Activated CD4-positive, alpha-beta T cell treated with anti-CD3 and anti-CD28 coated beads, Interleukin-2, amount 10 ng/mL, durations not matched to agents 7 days and 5 days (primary cell): Measurements from ENCODE around the gene ZNF611. TPM values are rescaled to one million over a fixed set of nuclear protein-coding genes. Genes with fewer than 3 reads are reported as not detected.
A peak's percentile ranks its signal among the peaks of the same experiment; 100 is the strongest.
"Not testable (repeated sequence)": the region's sequence is repeated elsewhere in the genome, so short reads cannot be mapped to it uniquely, and the experiment has no call there.

Experiments used
- CTCF ChIA-PET: fragments of 350-600 bp; sonication (Branson Sonifier 250); formaldehyde crosslinking; loops from one replicate; lab custom pipeline; 2021; ENCODE audit warnings: antibody characterized with exemption; lab: Charles Lee
- POLR2A ChIA-PET: fragments of 350-600 bp; sonication (Branson Sonifier 250); formaldehyde crosslinking; loops from one replicate; lab custom pipeline; 2021; ENCODE audit warnings: antibody characterized with exemption; lab: Charles Lee
- DNase-seq: peaks from one replicate; pipeline ENCODE4 v3.0.0-alpha.2; 2020
- H3K27ac Mint-ChIP-seq: one replicate; pipeline ENCODE4 v1.8.0; 2021; ENCODE audit warnings: mild to moderate bottlenecking, moderate library complexity, mixed read lengths
- H3K27me3 Mint-ChIP-seq: one replicate; pipeline ENCODE4 v1.8.0; 2021; ENCODE audit warnings: mixed read lengths
- H3K36me3 Mint-ChIP-seq: one replicate; pipeline ENCODE4 v1.8.0; 2021; ENCODE audit warnings: low read depth, mixed read lengths
- H3K4me1 Mint-ChIP-seq: one replicate; pipeline ENCODE4 v1.8.0; 2021; ENCODE audit warnings: mixed read lengths
- H3K4me3 Mint-ChIP-seq: one replicate; pipeline ENCODE4 v1.8.0; 2021; ENCODE audit warnings: mild to moderate bottlenecking, moderate library complexity, mixed read lengths
- H3K9me3 Mint-ChIP-seq: one replicate; pipeline ENCODE4 v1.8.0; 2021; ENCODE audit warnings: mixed read lengths
- total RNA-seq, 2 experiments: library from RNA; stranded (reverse); gene quantifications; one replicate each; pipeline ENCODE4 v1.2.3, GENCODE V29; 2021

ZNF611 gene
- total RNA-seq, 2 experiments from 2014 or later, result 30.2 to 34.9 TPM

DNA sequence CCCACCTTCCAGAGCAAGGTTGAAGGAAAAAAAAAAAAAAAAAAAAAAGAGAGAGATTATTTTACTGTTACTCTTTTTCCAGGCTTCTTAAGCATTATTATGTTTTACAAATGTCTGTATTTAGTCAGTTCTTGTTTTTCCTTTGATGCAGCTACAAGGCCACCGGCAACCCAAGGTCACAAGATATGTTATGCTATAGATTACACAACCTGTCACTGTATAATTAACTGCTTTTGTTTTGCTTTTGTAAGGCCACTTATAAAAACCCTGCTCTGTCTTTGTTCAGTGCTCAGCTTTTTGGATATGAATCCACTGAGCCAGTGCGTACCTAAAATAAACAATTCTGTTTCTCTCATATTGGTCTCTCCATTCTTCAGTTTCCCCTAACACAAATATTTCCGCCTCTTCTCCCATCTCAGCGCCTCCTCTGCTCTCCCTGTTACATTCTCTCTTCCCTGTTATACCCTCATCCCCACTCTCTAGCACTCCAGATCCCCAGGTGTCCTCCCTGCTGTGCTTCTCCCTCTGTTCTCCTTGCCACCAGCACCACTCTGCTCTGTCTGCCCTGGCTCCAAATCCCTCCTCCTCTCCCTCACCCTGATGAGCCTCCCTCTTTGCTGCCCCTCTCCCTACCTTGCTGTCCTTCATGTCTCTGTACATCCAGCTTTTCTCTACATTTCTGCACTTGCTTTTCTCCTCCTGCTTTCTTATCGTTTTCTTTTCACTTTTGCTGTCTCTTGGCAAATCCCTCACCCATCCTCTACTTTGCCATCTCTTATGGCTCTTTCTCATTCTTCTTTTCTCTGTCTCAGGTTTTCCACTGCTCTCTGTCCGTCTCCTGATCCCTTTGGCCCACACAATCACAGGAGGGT lies 45.7 kb downstream of the ZNF611 start:
- H3K9me3 Mint-ChIP-seq, POLR2A ChIA-PET, DNase-seq, H3K27me3 Mint-ChIP-seq: not testable (repeated sequence)
- H3K4me3 Mint-ChIP-seq, result peak overlapping the region; percentile 98
- H3K36me3 Mint-ChIP-seq, result peaks cover 42% of the 10 kb centered on the region
- peaks cover 35% of the 10 kb centered on the region for H3K4me1 Mint-ChIP-seq
- H3K27ac Mint-ChIP-seq, result peak overlapping the region; percentile 96
- CTCF ChIA-PET, result interaction anchor here (1.3 kb wide), 1 partner anchor 9 kb away, joined by 4 read pairs; no protein-coding TSS in a partner anchor

DNA sequence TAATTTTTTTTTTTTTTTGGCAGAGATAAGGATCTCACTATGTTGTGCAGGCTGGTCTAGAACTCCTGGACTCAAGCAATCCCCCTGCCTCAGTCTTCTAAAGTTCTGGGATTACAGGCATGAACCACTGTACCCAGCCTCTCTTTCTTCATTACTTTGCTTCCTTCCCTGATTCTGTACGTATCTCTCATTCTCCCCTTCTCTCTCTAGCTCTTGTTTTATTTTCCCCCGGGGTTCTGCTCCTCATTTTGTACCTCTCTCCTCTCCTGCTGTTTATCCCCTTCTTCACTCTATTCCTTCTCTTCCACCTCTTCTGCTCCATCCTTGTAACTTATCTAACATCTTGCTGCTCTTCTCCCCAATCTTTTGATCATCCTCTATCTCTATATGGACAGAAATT lies 46.5 kb downstream of the ZNF611 start:
- Mint-ChIP-seq H3K27ac (no peak overlapping the region), H3K27me3 (no peaks in the 10 kb centered on the region), H3K9me3 (peaks cover 8% of the 10 kb centered on the region), H3K4me3 (peak overlapping the region; percentile 98), H3K36me3 (peaks cover 48% of the 10 kb centered on the region), H3K4me1 (peaks cover 35% of the 10 kb centered on the region)
- no peak for DNase-seq
- ChIA-PET POLR2A (no interaction called here), CTCF (interaction anchor here (0.5 to 1.3 kb wide), 3 partner anchors 9 to 831 kb away, joined by 3 to 4 read pairs (median 3); no protein-coding TSS in a partner anchor)

DNA sequence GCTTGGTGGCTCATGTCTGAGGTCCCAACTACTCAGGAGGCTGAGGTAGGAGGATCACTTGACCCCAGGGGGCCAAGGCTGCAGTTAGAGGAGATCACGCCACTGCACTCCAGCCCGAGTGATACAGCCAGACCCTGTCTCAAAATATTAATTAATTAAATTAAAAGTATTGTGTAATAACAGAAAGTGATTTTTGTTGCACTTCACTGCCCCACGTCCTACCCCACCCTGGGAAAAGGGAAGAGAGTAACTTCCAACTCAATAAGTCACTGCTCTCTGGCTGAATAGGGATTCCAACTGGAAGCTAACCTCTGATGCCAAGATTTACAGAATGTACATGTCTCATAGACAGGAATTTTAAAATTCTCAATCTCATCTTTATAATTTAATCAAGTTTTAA lies 47.2 kb downstream of the ZNF611 start:
- DNase-seq, result no peak
- ChIA-PET POLR2A (no interaction called here), CTCF (interaction anchor here (0.5 to 1.3 kb wide), 3 partner anchors 8 to 831 kb away, joined by 3 to 4 read pairs (median 3); no protein-coding TSS in a partner anchor)
- Mint-ChIP-seq H3K4me3 (no peak overlapping the region), H3K36me3 (peaks cover 55% of the 10 kb centered on the region), H3K4me1 (peaks cover 35% of the 10 kb centered on the region), H3K27ac (no peak overlapping the region), H3K27me3 (no peaks in the 10 kb centered on the region), H3K9me3 (peaks cover 6% of the 10 kb centered on the region)

DNA sequence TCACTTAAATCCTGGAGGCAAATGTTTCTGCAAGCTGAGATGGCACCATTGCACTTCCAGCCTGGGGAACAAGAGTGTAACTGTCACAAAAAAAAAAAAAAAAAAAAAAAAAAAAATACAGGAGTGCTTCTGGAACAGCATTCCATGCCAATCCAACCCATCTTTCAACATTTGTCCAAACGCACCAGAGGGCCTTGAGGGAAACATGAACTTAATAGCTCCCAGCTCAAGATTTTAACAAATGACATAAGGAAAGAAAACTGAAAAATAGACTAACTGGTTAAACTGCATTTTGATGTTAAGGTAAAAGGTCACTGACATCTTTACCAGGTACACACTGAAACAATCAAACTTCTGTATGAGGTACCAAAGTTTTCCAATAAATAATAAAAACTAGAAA lies 49.0 kb downstream of the ZNF611 start:
- ChIA-PET CTCF (interaction anchor here (0.6 kb wide), 1 partner anchor 9 kb away, joined by 3 read pairs; no protein-coding TSS in a partner anchor), POLR2A (no interaction called here)
- no peak overlapping the region for H3K27ac Mint-ChIP-seq
- peaks cover 33% of the 10 kb centered on the region for H3K4me1 Mint-ChIP-seq
- no peaks in the 10 kb centered on the region for H3K27me3 Mint-ChIP-seq
- H3K9me3 Mint-ChIP-seq, result peaks cover 7% of the 10 kb centered on the region
- DNase-seq, result no peak
- H3K36me3 Mint-ChIP-seq, result peaks cover 65% of the 10 kb centered on the region
- H3K4me3 Mint-ChIP-seq, result no peak overlapping the region

DNA sequence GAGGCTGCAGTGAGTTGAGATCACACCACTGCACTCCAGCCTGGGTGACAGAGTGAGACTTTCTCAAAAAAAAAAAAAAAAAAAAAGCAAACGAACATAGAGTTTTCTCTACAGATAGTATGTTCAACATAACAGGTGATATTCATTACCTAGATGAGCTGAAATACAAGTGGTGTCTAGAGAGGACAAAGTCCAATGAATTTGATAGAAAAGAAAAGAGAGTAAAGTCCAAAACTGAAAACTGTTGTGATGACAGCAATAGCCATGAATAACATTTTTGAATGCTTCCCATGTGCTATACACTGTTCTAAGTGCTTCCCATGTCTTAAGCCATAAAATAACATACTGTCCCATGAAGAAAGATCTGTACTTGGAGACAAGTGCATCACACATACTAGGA lies 53.6 kb downstream of the ZNF611 start:
- H3K4me1 Mint-ChIP-seq, result peaks cover 14% of the 10 kb centered on the region

DNA sequence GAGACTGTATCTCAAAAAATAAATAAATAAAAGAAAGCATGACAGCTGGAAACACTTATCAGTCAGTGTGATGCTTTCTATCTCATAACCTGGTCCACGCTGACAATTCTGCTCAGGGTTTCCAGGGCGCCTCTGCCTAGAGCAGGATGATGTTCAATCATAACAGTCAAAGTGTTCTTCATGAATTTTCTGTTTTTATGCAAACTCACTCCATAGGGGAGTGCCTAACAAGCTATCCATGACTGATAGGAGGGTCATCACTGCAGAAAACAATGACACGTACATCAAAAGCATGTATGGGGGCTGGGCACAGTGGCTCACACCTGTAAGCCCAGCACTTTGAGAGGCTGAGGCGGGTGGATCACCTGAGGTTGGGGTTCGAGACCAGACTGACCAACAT lies 55.2 kb downstream of the ZNF611 start:
- Mint-ChIP-seq H3K27ac (peak overlapping the region; percentile 46), H3K4me3 (no peak overlapping the region), H3K27me3 (no peaks in the 10 kb centered on the region), H3K36me3 (peaks cover 71% of the 10 kb centered on the region), H3K4me1 (peaks cover 21% of the 10 kb centered on the region), H3K9me3 (peaks cover 35% of the 10 kb centered on the region)
- ChIA-PET POLR2A (no interaction called here), CTCF (interaction anchor here (1.2 to 2.6 kb wide), 2 partner anchors 9 to 11 kb away, joined by 4 to 7 read pairs; no protein-coding TSS in a partner anchor)
- no peak for DNase-seq

More for the DNA sequence above, 53.6 kb downstream of the ZNF611 start:
- POLR2A ChIA-PET, H3K27ac Mint-ChIP-seq, DNase-seq, CTCF ChIA-PET, H3K4me3 Mint-ChIP-seq, H3K27me3 Mint-ChIP-seq: not testable (repeated sequence)
- Mint-ChIP-seq H3K9me3 (peaks cover 25% of the 10 kb centered on the region), H3K36me3 (peaks cover 67% of the 10 kb centered on the region)

DNA sequence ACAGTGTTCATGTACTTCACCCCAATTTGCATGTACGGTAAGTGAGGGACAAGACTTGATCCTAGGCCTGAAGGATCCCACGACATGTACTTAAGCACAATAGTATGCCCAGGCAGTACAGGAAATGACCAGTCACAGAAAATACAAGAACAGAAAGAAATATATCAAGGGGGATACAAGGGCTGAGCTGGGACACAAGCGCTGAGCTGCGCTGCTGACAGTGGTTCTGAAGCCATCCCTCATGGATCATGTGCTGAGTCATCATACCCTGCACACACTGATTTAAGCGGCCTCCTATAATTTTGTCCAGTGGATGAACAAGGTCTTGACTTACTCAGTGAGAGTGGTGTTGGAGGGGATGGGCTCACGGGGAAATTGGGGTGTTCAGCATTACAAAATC lies 59.6 kb downstream of the ZNF611 start:
- H3K4me3 Mint-ChIP-seq, CTCF ChIA-PET, H3K27me3 Mint-ChIP-seq, DNase-seq, POLR2A ChIA-PET, H3K27ac Mint-ChIP-seq: not testable (repeated sequence)
- peaks cover 73% of the 10 kb centered on the region for H3K36me3 Mint-ChIP-seq
- peaks cover 23% of the 10 kb centered on the region for H3K4me1 Mint-ChIP-seq
- H3K9me3 Mint-ChIP-seq, result peaks cover 31% of the 10 kb centered on the region

DNA sequence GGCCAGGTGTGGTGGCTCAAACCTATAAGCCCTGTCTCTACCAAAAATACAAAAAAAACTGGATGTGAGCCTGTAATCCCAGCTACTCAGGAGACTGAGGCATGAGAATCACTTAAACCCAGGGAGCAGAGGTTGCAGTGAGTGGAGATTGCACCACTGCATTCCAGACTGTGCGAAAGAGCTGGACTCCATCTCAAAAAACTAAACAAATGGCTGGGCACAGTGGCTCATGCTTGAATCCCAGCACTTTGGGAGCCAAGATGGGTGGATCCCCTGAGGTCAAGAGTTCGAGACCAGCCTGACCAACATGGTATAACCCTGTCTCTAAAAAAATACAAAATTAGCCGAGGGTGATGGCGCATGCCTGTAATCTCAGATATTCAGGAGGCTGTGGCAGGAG lies 61.8 kb downstream of the ZNF611 start:
- H3K4me1 Mint-ChIP-seq, result peaks cover 17% of the 10 kb centered on the region
- peaks cover 77% of the 10 kb centered on the region for H3K36me3 Mint-ChIP-seq
- ChIA-PET POLR2A (no interaction called here), CTCF (interaction anchor here (0.6 kb wide), 1 partner anchor 300 kb away, joined by 3 read pairs; no protein-coding TSS in a partner anchor)
- no peaks in the 10 kb centered on the region for H3K27me3 Mint-ChIP-seq
- H3K9me3 Mint-ChIP-seq, result peaks cover 33% of the 10 kb centered on the region
- H3K4me3 Mint-ChIP-seq, result no peak overlapping the region
- no peak overlapping the region for H3K27ac Mint-ChIP-seq
- no peak for DNase-seq

DNA sequence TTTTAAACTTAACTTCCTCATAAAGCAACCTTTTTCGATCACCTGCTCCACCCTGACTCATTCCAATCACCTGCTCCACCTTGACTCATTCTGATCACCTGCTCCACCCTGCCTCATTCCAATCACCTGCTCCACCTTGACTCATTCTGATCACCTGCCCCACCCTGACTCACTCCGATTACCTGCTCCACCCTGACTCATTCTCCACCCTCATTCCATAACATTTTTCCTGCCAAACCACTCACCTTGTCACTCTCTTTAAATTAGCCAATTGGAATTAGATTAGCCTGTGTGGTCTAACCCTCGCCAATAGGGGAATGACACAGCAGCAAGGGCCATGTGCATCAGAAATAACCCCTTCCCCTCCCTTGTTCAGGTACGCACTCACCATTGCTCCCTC lies 64.8 kb downstream of the ZNF611 start:
- H3K27me3 Mint-ChIP-seq, result no peaks in the 10 kb centered on the region
- no peak for DNase-seq

DNA sequence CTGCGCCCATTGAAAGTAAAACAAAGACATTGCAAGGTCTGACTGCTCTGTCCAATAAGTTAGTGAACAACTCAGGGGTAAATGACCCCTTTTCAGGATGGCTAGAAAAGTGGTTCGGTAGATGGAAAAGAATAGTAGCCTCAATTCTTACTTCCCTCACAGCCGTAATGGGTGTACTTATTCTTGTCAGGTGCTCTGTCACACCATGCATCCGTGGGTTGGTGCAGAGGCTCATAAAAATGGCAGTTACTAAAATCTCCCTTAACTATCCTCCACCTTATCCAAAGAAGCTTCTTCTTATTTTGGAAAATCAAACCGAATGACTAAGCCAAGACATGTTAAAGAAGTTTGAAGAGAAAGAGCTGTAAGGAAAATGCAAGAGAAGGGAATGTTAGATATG lies 65.3 kb downstream of the ZNF611 start:
- no peak for DNase-seq
- no peaks in the 10 kb centered on the region for H3K27me3 Mint-ChIP-seq
- H3K27ac Mint-ChIP-seq, result no peak overlapping the region
- POLR2A ChIA-PET, result no interaction called here
- peaks cover 19% of the 10 kb centered on the region for H3K9me3 Mint-ChIP-seq
- H3K4me1 Mint-ChIP-seq, result peaks cover 10% of the 10 kb centered on the region
- H3K4me3 Mint-ChIP-seq, result no peak overlapping the region
- H3K36me3 Mint-ChIP-seq, result peaks cover 82% of the 10 kb centered on the region
- CTCF ChIA-PET, result no interaction called here

More for the DNA sequence above, 64.8 kb downstream of the ZNF611 start:
- CTCF ChIA-PET, result interaction anchor here (0.6 kb wide), 1 partner anchor 14 kb away, joined by 4 read pairs; no protein-coding TSS in a partner anchor
- peaks cover 82% of the 10 kb centered on the region for H3K36me3 Mint-ChIP-seq
- no peak overlapping the region for H3K4me3 Mint-ChIP-seq
- H3K9me3 Mint-ChIP-seq, result peaks cover 23% of the 10 kb centered on the region
- POLR2A ChIA-PET, result no interaction called here
- H3K4me1 Mint-ChIP-seq, result peaks cover 14% of the 10 kb centered on the region
- H3K27ac Mint-ChIP-seq, result no peak overlapping the region

DNA sequence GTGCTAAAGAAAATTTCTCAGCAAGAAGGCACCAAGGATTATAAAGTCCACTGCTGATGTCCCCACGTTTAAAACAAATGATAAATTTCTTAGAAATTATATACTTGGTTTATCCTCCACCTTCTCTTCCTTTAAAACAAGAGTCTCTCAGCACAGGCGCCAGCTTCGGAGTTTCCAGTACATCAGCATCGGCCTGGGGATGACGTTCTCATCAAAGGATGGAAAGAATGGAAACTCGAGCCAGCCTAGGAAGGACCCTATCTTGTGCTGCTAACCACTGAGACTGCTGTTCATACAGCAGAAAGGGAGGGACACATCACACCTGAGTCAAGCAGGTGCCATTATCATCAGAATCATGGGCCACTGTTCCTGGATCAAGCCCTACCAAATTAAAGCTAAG lies 66.9 kb downstream of the ZNF611 start:
- Mint-ChIP-seq H3K27ac (no peak overlapping the region), H3K36me3 (peaks cover 79% of the 10 kb centered on the region), H3K9me3 (peaks cover 20% of the 10 kb centered on the region), H3K4me3 (no peak overlapping the region), H3K4me1 (peaks cover 2% of the 10 kb centered on the region), H3K27me3 (no peaks in the 10 kb centered on the region)
- CTCF ChIA-PET, result interaction anchor here (1.2 kb wide), 1 partner anchor 11 kb away, joined by 7 read pairs; no protein-coding TSS in a partner anchor
- no peak for DNase-seq
- POLR2A ChIA-PET, result no interaction called here

DNA sequence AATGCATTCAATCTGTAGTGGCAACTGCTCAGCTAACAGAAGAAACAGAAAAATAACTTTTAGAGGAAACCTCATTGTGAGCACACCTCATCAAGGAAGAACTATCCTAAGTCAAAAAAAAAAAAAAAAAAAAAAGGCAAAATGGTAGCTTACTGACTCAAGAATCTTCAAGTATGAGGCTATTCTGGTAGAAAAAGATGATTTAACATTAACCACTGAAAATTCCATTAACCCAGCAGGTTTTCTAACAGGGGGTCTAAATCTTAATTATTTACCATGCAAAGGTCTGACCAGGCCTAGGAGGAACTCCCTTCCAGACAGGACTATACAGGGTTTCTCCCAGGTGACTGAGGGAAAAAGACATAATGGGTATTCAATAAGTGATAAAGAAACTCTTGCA lies 68.3 kb downstream of the ZNF611 start:
- Mint-ChIP-seq H3K9me3 (peaks cover 29% of the 10 kb centered on the region), H3K27me3 (no peaks in the 10 kb centered on the region), H3K4me3 (no peak overlapping the region), H3K4me1 (peaks cover 2% of the 10 kb centered on the region), H3K27ac (no peak overlapping the region), H3K36me3 (peaks cover 85% of the 10 kb centered on the region)
- no peak for DNase-seq
- POLR2A ChIA-PET, result no interaction called here
- CTCF ChIA-PET, result no interaction called here

DNA sequence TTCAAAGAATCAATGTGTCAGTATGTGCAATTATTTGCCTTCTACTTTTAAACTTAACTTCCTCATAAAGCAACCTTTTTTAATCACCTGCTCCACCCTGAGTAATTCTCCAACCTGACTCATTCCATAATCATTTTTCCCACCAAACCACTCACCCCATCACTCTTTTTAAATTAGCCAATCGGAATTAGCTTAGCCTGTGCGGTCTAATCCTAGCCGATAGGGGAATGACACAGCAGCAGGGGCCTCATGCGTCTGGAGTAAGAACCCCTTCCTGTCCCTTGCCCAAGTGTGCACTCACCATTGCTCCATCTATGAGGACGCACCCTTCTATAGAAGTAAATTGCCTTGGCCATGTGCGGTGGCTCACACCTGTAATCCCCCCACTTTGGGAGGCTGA lies 69.3 kb downstream of the ZNF611 start:
- no peak for DNase-seq
- H3K4me3 Mint-ChIP-seq, result no peak overlapping the region
- H3K4me1 Mint-ChIP-seq, result peaks cover 2% of the 10 kb centered on the region
- peak overlapping the region; percentile 68 for H3K27ac Mint-ChIP-seq
- ChIA-PET CTCF (no interaction called here), POLR2A (no interaction called here)
- peaks cover 87% of the 10 kb centered on the region for H3K36me3 Mint-ChIP-seq
- H3K27me3 Mint-ChIP-seq, result no peaks in the 10 kb centered on the region
- H3K9me3 Mint-ChIP-seq, result peaks cover 37% of the 10 kb centered on the region
